Keratinocyte (primary cell): Measurements from ENCODE around the gene SPIN1. TPM values are rescaled to one million over a fixed set of nuclear protein-coding genes. Genes with fewer than 3 reads are reported as not detected.

Experiments used
- DNase-seq: peaks from one replicate; pipeline ENCODE4 v3.0.0-alpha.2; 2011; ENCODE audit warnings: low read depth, missing footprints, low spot score
- FAIRE-seq: peaks from 2 replicates; lab custom pipeline; 2011; peaks lifted over from hg19 to GRCh38; lab: Jason Lieb, UNC
- H2AFZ ChIP-seq: 2 replicates; pipeline ENCODE4 v1.6.0; 2012; ENCODE audit warnings: low read length, control low read depth, inconsistent platforms; ENCODE audit not compliant: control insufficient read depth
- H3K27ac ChIP-seq: 2 replicates; pipeline ENCODE4 v1.5.1; 2011; ENCODE audit warnings: low read length; ENCODE audit not compliant: control insufficient read depth, insufficient read depth
- H3K27me3 ChIP-seq: 3 replicates; pipeline ENCODE4 v1.6.0; 2011; ENCODE audit warnings: low read length; ENCODE audit not compliant: control insufficient read depth, insufficient read depth; ENCODE audit errors: extremely low read depth
- H3K36me3 ChIP-seq, 2 experiments: 2 replicates in 1 of 2; 3 replicates in 1 of 2; pipeline ENCODE4 v1.5.1; 2011; ENCODE audit warnings: low read length in 2 of 2, mild to moderate bottlenecking in 1 of 2; ENCODE audit not compliant: control insufficient read depth in 2 of 2, insufficient read depth in 2 of 2; ENCODE audit errors: extremely low read depth in 1 of 2
- H3K4me1 ChIP-seq: 3 replicates; pipeline ENCODE4 v1.5.1; 2011; ENCODE audit warnings: low read length; ENCODE audit not compliant: control insufficient read depth, insufficient read depth; ENCODE audit errors: extremely low read depth
- H3K4me2 ChIP-seq: 3 replicates; pipeline ENCODE4 v1.6.0; 2011; ENCODE audit warnings: low read depth, low read length; ENCODE audit not compliant: control insufficient read depth, insufficient read depth; ENCODE audit errors: extremely low read depth
- H3K4me3 ChIP-seq, 3 experiments: fragments of 200-600 bp in 1 of 3; sonication (generic) in 1 of 3; 2 replicates in 2 of 3; 3 replicates in 1 of 3; pipeline ENCODE4 v1.5.1; 2011 to 2016; ENCODE audit warnings: low read length in 3 of 3, mild to moderate bottlenecking in 3 of 3, control low read depth in 2 of 3, inconsistent platforms in 1 of 3, low read depth in 1 of 3, mixed read lengths in 1 of 3, mixed run types in 1 of 3, moderate library complexity in 1 of 3; ENCODE audit not compliant: control insufficient read depth in 2 of 3, insufficient read depth in 2 of 3; ENCODE audit errors: extremely low read depth in 1 of 3
- H3K79me2 ChIP-seq: 2 replicates; pipeline ENCODE4 v1.6.0; 2012; ENCODE audit warnings: low read length; ENCODE audit not compliant: control insufficient read depth, insufficient read depth
- H3K9ac ChIP-seq: 3 replicates; pipeline ENCODE4 v1.6.0; 2011; ENCODE audit warnings: low read length; ENCODE audit not compliant: control insufficient read depth, insufficient read depth; ENCODE audit errors: extremely low read depth
- H3K9me1 ChIP-seq: 3 replicates; pipeline ENCODE4 v1.6.0; 2011; ENCODE audit warnings: low read length; ENCODE audit not compliant: control insufficient read depth, insufficient read depth; ENCODE audit errors: extremely low read depth
- H3K9me3 ChIP-seq: 2 replicates; pipeline ENCODE4 v1.5.1; 2012; ENCODE audit warnings: low read depth, low read length; ENCODE audit not compliant: control insufficient read depth
- H4K20me1 ChIP-seq: 3 replicates; pipeline ENCODE4 v1.6.0; 2011; ENCODE audit warnings: low read length; ENCODE audit not compliant: control insufficient read depth, insufficient read depth; ENCODE audit errors: extremely low read depth
- EZH2 ChIP-seq: IDR thresholded peaks from one replicate; pipeline ENCODE4 v1.6.1; 2012; ENCODE audit warnings: inconsistent platforms, mild to moderate bottlenecking, low read length, moderate library complexity
- dilution Hi-C: fragments of 300-500 bp; cut with MboI; formaldehyde crosslinking; loops from one replicate; pipeline ENCODE4 v1.7.0; 2020; ENCODE audit warnings: low sequenced_read_pairs; ENCODE audit not compliant: extremely low pct_ligation_motif_present
- polyA plus RNA-seq, 5 experiments: library from polyadenylated mRNA; depleted of rRNA in 3 of 5; stranded (reverse) in 3 of 5; stranded (forward) in 1 of 5; unstranded in 1 of 5; fragments of >200 nt; gene quantifications; 1 replicate in 1 of 5; 2 replicates in 3 of 5; 3 replicates in 1 of 5; pipeline versions ENCODE4 v1.2.1 to v1.2.3, GENCODE V29; 2011 to 2012; ENCODE audit warnings: missing spikeins in 2 of 5, low read depth in 1 of 5, low replicate concordance in 1 of 5
- TF ChIP-seq, protein P1 (sequence below), 3 experiments: IDR thresholded peaks in 1 of 3; conservative IDR thresholded peaks in 1 of 3; optimal IDR thresholded peaks in 1 of 3; 2 replicates in 2 of 3; 3 replicates in 1 of 3; pipeline versions ENCODE3 to v1.5.1; 2011; ENCODE audit warnings: low read length in 3 of 3, mild to moderate bottlenecking in 3 of 3, moderate library complexity in 2 of 3, control low read depth in 1 of 3, inconsistent platforms in 1 of 3; ENCODE audit not compliant: insufficient read depth in 2 of 3; ENCODE audit errors: extremely low read depth in 1 of 3

SPIN1 gene
- polyA plus RNA-seq, 1 donor (not counting 4 experiments of a cell fraction or from before 2014, with no cell fraction given): 68.8 TPM

DNA sequence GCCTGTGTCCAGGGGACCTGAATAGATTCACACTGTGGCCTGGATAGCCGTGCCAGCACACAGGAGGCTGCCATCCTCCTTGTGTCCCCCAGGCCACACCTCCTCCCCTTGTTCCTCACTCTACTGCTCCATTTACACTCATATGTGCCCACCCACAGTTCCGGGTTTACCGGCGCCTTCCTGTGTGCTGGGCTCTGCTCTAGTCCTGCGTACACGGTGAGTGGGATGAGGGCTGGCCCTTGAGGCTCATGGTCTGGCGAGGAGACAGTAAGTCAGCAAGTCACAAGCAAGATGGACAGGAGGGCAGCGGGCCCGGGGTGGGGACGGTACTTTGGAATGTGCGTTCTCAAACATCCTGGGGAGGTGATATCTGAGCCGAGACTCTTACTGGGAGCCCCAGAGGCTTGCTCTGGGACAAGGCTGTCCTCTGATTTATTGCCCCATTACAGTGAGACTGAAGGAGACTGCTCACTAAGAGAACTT is 114.3 kb downstream of the SPIN1 start:
- Histone ChIP-seq H3K9me1 (no peaks in the 10 kb centered on the region), H3K4me2 (no peak overlapping the region), H3K27me3 (no peaks in the 10 kb centered on the region), H4K20me1 (no peaks in the 10 kb centered on the region), H3K36me3 (no peaks in the 10 kb centered on the region), H3K9ac (no peak overlapping the region), H3K4me3 (no peak overlapping the region), H2AFZ (no peak overlapping the region), H3K9me3 (no peaks in the 10 kb centered on the region), H3K27ac (no peak overlapping the region), H3K79me2 (no peaks in the 10 kb centered on the region), H3K4me1 (no peaks in the 10 kb centered on the region)
- no peak for DNase-seq
- FAIRE-seq: no peak
- dilution Hi-C loops: no loop called here
- TF ChIP-seq, protein P1, sequence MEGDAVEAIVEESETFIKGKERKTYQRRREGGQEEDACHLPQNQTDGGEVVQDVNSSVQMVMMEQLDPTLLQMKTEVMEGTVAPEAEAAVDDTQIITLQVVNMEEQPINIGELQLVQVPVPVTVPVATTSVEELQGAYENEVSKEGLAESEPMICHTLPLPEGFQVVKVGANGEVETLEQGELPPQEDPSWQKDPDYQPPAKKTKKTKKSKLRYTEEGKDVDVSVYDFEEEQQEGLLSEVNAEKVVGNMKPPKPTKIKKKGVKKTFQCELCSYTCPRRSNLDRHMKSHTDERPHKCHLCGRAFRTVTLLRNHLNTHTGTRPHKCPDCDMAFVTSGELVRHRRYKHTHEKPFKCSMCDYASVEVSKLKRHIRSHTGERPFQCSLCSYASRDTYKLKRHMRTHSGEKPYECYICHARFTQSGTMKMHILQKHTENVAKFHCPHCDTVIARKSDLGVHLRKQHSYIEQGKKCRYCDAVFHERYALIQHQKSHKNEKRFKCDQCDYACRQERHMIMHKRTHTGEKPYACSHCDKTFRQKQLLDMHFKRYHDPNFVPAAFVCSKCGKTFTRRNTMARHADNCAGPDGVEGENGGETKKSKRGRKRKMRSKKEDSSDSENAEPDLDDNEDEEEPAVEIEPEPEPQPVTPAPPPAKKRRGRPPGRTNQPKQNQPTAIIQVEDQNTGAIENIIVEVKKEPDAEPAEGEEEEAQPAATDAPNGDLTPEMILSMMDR (optimal IDR thresholded peaks at IDR 0.05 in 1 of 3, IDR thresholded peaks at IDR 0.05 in 1 of 3, conservative IDR thresholded peaks at IDR 0.05 in 1 of 3; ENCODE audit: extremely low read depth in 1 of 3, insufficient read depth in 2 of 3, low read length in 3 of 3): no peak
- no peak for TF ChIP-seq EZH2

- Histone ChIP-seq H3K36me3 (no peaks in the 10 kb centered on the region), H2AFZ (no peak overlapping the region), H3K4me1 (no peaks in the 10 kb centered on the region), H3K4me2 (no peak overlapping the region), H3K9me3 (no peaks in the 10 kb centered on the region), H3K9ac (no peak overlapping the region), H3K4me3 (no peak overlapping the region), H3K27me3 (no peaks in the 10 kb centered on the region), H3K79me2 (no peaks in the 10 kb centered on the region), H4K20me1 (no peaks in the 10 kb centered on the region), H3K9me1 (no peaks in the 10 kb centered on the region), H3K27ac (no peak overlapping the region)
- dilution Hi-C loops: no loop called here
- TF ChIP-seq EZH2: no peak
- TF ChIP-seq, protein P1 (optimal IDR thresholded peaks at IDR 0.05 in 1 of 3, IDR thresholded peaks at IDR 0.05 in 1 of 3, conservative IDR thresholded peaks at IDR 0.05 in 1 of 3; ENCODE audit: extremely low read depth in 1 of 3, insufficient read depth in 2 of 3, low read length in 3 of 3): no peak
- FAIRE-seq (no peak), DNase-seq (no peak)
Measured at GRCh38 chr9:88503081-88503844, 115.0 kb downstream of the SPIN1 start.
